ENCODE results near the gene RAPGEF4. TPM values are rescaled to one million over a fixed set of nuclear protein-coding genes. Genes with fewer than 3 reads are reported as not detected.

The RAPGEF4 gene
- total RNA-seq, 1 experiment from 2014 or later = 0.59 TPM

- CTCF ChIA-PET = no interaction called here
- DNase-seq (ENCODE audit: low read depth, low spot score) = no peak
Measured at GRCh38 chr2:172888714-172889669, 153.3 kb downstream of the RAPGEF4 start.

More at GRCh38 chr2:172888714-172889669, 153.3 kb downstream of the RAPGEF4 start:
- no peaks in the 10 kb centered on the region for H3K4me1 ChIP-seq (ENCODE audit: control insufficient read depth in 1 of 2, insufficient read depth in 2 of 2, low read length in 2 of 2)
- no peak overlapping the region for H3K27ac ChIP-seq (ENCODE audit: low read depth, low read length)
- H3K9ac ChIP-seq (ENCODE audit: low read length) = no peak overlapping the region
- ChIA-PET POLR2A (no interaction called here), RAD21 (ENCODE audit: low non-redundant PET in 1 of 2, low total read pairs in 2 of 2, uncharacterized antibody in 2 of 2, unreplicated experiment in 2 of 2) (no interaction called here)
- peaks cover 34% of the 10 kb centered on the region; the same call in 1 of the 2 replicates for H3K27me3 ChIP-seq (ENCODE audit: insufficient read depth, low read length)
- no peaks in the 10 kb centered on the region for H3K9me2 ChIP-seq (ENCODE audit: insufficient read depth)
- no peak overlapping the region for H2AFZ ChIP-seq (ENCODE audit: low read depth, low read length, poor library complexity, severe bottlenecking)
- H3K4me2 ChIP-seq (ENCODE audit: low read length) = no peak overlapping the region
- H4K20me1 ChIP-seq (ENCODE audit: insufficient read depth) = no peaks in the 10 kb centered on the region
- H3K9me3 ChIP-seq (ENCODE audit: control insufficient read depth in 1 of 2, insufficient read depth in 1 of 2, low read depth in 1 of 2, low read length in 2 of 2) = no peaks in the 10 kb centered on the region
- no peaks in the 10 kb centered on the region for H3K79me2 ChIP-seq (ENCODE audit: insufficient read depth, low read length)
- no TSS peak for BruUV-seq (replicated peaks)
- no peak for TF ChIP-seq ZNF274 (IDR thresholded peaks at IDR 0.05; ENCODE audit: low read depth, low read length)
- TF ChIP-seq JUND (IDR thresholded peaks at IDR 0.05) = no peak
- TF ChIP-seq, protein P1, sequence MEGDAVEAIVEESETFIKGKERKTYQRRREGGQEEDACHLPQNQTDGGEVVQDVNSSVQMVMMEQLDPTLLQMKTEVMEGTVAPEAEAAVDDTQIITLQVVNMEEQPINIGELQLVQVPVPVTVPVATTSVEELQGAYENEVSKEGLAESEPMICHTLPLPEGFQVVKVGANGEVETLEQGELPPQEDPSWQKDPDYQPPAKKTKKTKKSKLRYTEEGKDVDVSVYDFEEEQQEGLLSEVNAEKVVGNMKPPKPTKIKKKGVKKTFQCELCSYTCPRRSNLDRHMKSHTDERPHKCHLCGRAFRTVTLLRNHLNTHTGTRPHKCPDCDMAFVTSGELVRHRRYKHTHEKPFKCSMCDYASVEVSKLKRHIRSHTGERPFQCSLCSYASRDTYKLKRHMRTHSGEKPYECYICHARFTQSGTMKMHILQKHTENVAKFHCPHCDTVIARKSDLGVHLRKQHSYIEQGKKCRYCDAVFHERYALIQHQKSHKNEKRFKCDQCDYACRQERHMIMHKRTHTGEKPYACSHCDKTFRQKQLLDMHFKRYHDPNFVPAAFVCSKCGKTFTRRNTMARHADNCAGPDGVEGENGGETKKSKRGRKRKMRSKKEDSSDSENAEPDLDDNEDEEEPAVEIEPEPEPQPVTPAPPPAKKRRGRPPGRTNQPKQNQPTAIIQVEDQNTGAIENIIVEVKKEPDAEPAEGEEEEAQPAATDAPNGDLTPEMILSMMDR (IDR thresholded peaks at IDR 0.05 in 2 of 3, conservative IDR thresholded peaks at IDR 0.05 in 1 of 3; ENCODE audit: borderline replicate concordance in 1 of 3, insufficient read depth in 1 of 3, low read depth in 2 of 3, low read length in 2 of 3) = no peak
- TF ChIP-seq FOSL1 (IDR thresholded peaks at IDR 0.05; ENCODE audit: low read depth) = no peak
- no peak for TF ChIP-seq ZFX (IDR thresholded peaks at IDR 0.05)
- no peak for TF ChIP-seq SIN3A (IDR thresholded peaks at IDR 0.05; ENCODE audit: low read depth)
- no peak for TF ChIP-seq POLR2AphosphoS5 (IDR thresholded peaks at IDR 0.05; ENCODE audit: low read depth, low read length)
- TF ChIP-seq CEBPB (IDR thresholded peaks at IDR 0.05; ENCODE audit: low read depth) = no peak
- TF ChIP-seq POLR2A (IDR thresholded peaks at IDR 0.05; ENCODE audit: borderline replicate concordance, extremely low read depth, insufficient read depth, insufficient read length) = no peak
- no peak for TF ChIP-seq RAD21 (IDR thresholded peaks at IDR 0.05; ENCODE audit: low read depth)
- TF ChIP-seq, protein P2, sequence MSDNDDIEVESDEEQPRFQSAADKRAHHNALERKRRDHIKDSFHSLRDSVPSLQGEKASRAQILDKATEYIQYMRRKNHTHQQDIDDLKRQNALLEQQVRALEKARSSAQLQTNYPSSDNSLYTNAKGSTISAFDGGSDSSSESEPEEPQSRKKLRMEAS (IDR thresholded peaks at IDR 0.05) = no peak
- no peak for TF ChIP-seq ELF1 (IDR thresholded peaks at IDR 0.05; ENCODE audit: borderline replicate concordance, low read depth)
- no peak for TF ChIP-seq EZH2 (IDR thresholded peaks at IDR 0.05)
- no peak for TF ChIP-seq CBX3 (IDR thresholded peaks at IDR 0.05; ENCODE audit: low read depth)
- TF ChIP-seq EGR1 (IDR thresholded peaks at IDR 0.05; ENCODE audit: low read depth) = no peak
- H3K36me3 ChIP-seq (ENCODE audit: control insufficient read depth in 1 of 2, insufficient read depth in 2 of 2, low read length in 2 of 2) = no peaks in the 10 kb centered on the region
- no peak for ATAC-seq
- intact Hi-C loops (cut with micrococcal nuclease) = no loop called here
- no peak overlapping the region for H3K4me3 ChIP-seq (replicated peaks in 1 of 2; ENCODE audit: low read depth in 1 of 2, low read length in 2 of 2)
